ENCODE measurements around the gene NHS. TPM values are rescaled to one million over a fixed set of nuclear protein-coding genes. Genes with fewer than 3 reads are reported as not detected.

The NHS gene
- total and polyA plus RNA-seq, 4 donors: 14.1 to 17.7 (median 15.8) TPM

DNA sequence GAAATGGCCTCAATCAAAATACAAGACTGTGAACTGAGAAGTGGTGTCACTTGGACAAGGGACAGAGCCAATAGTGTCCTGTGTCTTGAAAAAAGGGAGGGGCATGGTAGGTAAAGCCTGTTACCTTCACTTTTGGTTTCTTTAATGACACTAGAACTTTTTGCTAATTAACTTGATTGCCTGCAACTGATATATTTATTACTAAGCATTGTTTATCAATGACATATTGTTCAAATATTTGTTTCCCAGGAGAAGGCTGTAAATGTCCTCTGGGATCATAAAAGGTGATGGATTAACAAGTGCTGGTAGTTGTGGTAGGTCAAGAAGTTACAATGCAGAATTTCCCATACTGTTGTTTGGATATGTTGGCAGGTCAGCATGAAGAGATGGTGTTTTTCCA is 268.5 kb downstream of the NHS start:
- no peaks in the 10 kb centered on the region for H3K9me3 ChIP-seq (ENCODE audit: control insufficient read depth, insufficient read depth, low read length)
- no peak overlapping the region for H3K27ac ChIP-seq (ENCODE audit: low read depth, low read length)
- H3K27me3 ChIP-seq (ENCODE audit: control insufficient read depth, insufficient read depth, low read length): peaks cover 11% of the 10 kb centered on the region
- no peaks in the 10 kb centered on the region for H3K36me3 ChIP-seq (ENCODE audit: control insufficient read depth, insufficient read depth, low read length)
- H3K4me3 ChIP-seq (ENCODE audit: low read depth, low read length): no peak overlapping the region
- no peak for DNase-seq (ENCODE audit: low read depth in 4 of 6, low spot score in 6 of 6)
- no peaks in the 10 kb centered on the region for H3K4me1 ChIP-seq (ENCODE audit: control insufficient read depth, insufficient read depth, low read length)

- no peak overlapping the region for H3K4me3 ChIP-seq (ENCODE audit: low read depth, low read length)
- H3K9me3 ChIP-seq (ENCODE audit: control insufficient read depth, insufficient read depth, low read length): no peaks in the 10 kb centered on the region
- no peak overlapping the region for H3K27ac ChIP-seq (ENCODE audit: low read depth, low read length)
- no peaks in the 10 kb centered on the region for H3K36me3 ChIP-seq (ENCODE audit: control insufficient read depth, insufficient read depth, low read length)
- no peaks in the 10 kb centered on the region for H3K4me1 ChIP-seq (ENCODE audit: control insufficient read depth, insufficient read depth, low read length)
- WGBS (ENCODE audit: insufficient coverage): no CpG with 5 or more reads among the region's 1 CpG
- H3K27me3 ChIP-seq (ENCODE audit: control insufficient read depth, insufficient read depth, low read length): peaks cover 11% of the 10 kb centered on the region
- DNase-seq (ENCODE audit: low read depth in 4 of 6, low spot score in 6 of 6): no peak
Measured at GRCh38 chrX:17644001-17644400, 269.0 kb downstream of the NHS start.

DNA sequence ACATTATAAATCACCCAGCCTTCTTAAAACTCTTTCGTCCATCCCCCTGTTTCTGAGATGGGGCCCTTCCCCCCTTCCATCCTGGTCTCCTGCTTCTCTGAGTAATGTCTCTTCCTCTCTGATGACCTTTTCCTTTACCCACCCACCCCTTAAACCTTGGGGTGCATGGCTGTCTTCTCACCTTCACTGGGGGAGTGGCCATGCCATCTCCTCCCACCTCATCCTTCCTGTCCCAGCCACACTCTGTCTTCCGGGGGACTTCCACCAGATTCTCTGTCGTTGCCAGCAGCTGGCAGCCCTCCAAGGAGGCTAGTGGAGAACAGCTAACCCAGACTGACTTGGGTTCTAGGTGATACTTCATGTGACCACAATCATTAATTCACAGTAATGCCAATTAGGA is 279.1 kb downstream of the NHS start:
- WGBS (ENCODE audit: insufficient coverage): 42% methylated on average over 3 of the region's 3 CpGs

DNA sequence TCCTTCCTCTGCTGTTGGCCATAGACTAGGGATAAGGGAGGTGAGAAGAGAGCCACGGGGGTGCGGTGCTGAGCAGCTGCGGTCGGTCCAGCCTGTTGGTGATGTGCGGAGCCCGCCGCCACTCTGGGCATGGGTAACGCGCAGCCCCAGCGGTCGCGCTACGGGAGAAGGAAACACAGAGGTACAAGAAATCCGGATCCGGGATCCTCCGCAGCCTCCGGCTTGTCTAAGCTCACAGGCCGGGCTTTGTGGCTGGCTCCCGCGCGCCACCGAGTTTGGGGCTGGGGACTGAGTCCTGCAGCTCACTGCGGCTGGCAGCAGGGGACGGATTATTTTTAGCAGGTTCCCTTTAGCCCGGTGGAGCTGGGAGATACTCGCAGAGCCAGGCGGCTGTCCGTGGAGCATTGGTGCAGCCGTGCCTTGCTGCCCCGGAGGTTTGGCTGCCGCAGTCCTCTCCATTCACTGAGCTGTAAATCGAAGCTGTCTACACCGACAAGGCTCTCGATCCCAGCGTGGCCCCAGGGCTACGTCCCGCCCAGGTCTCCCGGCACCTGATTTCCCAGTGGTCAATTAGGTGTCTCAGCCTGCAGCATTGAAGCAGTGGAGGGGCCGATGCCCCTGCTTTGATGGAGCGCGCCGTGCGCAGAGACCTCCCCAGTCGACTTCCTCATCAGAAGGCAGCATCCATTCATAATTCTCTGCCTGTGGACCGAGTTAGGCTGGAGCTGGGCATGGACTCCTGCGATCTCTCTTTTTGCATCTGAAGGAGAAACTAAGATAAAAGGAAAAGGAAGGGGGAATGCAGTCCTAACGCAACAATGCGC is 280.4 kb downstream of the NHS start:
- peak in 2 of 6 donors; percentile 53 to 78 for DNase-seq (ENCODE audit: low read depth in 4 of 6, low spot score in 6 of 6)
- H3K27ac ChIP-seq (ENCODE audit: low read depth, low read length): peak overlapping the region; percentile 47

More for the DNA sequence above, 279.1 kb downstream of the NHS start:
- H3K9me3 ChIP-seq (ENCODE audit: control insufficient read depth, insufficient read depth, low read length): no peaks in the 10 kb centered on the region
- DNase-seq (ENCODE audit: low read depth in 4 of 6, low spot score in 6 of 6): no peak
- H3K27ac ChIP-seq (ENCODE audit: low read depth, low read length): no peak overlapping the region
- H3K4me3 ChIP-seq (ENCODE audit: low read depth, low read length): no peak overlapping the region
- no peaks in the 10 kb centered on the region for H3K36me3 ChIP-seq (ENCODE audit: control insufficient read depth, insufficient read depth, low read length)
- peaks cover 14% of the 10 kb centered on the region for H3K4me1 ChIP-seq (ENCODE audit: control insufficient read depth, insufficient read depth, low read length)
- H3K27me3 ChIP-seq (ENCODE audit: control insufficient read depth, insufficient read depth, low read length): peaks cover 39% of the 10 kb centered on the region

GRCh38 chrX:17656035-17656418 is 281.0 kb downstream of the NHS start:
- Histone ChIP-seq H3K27ac (ENCODE audit: low read depth, low read length) (peak overlapping the region; percentile 47), H3K9me3 (ENCODE audit: control insufficient read depth, insufficient read depth, low read length) (no peaks in the 10 kb centered on the region), H3K27me3 (ENCODE audit: control insufficient read depth, insufficient read depth, low read length) (peaks cover 36% of the 10 kb centered on the region), H3K4me1 (ENCODE audit: control insufficient read depth, insufficient read depth, low read length) (peaks cover 14% of the 10 kb centered on the region), H3K4me3 (ENCODE audit: low read depth, low read length) (peak overlapping the region; percentile 39), H3K36me3 (ENCODE audit: control insufficient read depth, insufficient read depth, low read length) (no peaks in the 10 kb centered on the region)
- DNase-seq (ENCODE audit: low read depth in 4 of 6, low spot score in 6 of 6): no peak
- WGBS (ENCODE audit: insufficient coverage): 31% methylated on average over 36 of the region's 36 CpGs

More for the DNA sequence above, 280.4 kb downstream of the NHS start:
- Histone ChIP-seq H3K36me3 (ENCODE audit: control insufficient read depth, insufficient read depth, low read length) (no peaks in the 10 kb centered on the region), H3K4me1 (ENCODE audit: control insufficient read depth, insufficient read depth, low read length) (peaks cover 14% of the 10 kb centered on the region), H3K9me3 (ENCODE audit: control insufficient read depth, insufficient read depth, low read length) (no peaks in the 10 kb centered on the region), H3K4me3 (ENCODE audit: low read depth, low read length) (peak overlapping the region; percentile 39), H3K27me3 (ENCODE audit: control insufficient read depth, insufficient read depth, low read length) (peaks cover 35% of the 10 kb centered on the region)
- WGBS (ENCODE audit: insufficient coverage): 21% methylated on average over 47 of the region's 48 CpGs

DNA sequence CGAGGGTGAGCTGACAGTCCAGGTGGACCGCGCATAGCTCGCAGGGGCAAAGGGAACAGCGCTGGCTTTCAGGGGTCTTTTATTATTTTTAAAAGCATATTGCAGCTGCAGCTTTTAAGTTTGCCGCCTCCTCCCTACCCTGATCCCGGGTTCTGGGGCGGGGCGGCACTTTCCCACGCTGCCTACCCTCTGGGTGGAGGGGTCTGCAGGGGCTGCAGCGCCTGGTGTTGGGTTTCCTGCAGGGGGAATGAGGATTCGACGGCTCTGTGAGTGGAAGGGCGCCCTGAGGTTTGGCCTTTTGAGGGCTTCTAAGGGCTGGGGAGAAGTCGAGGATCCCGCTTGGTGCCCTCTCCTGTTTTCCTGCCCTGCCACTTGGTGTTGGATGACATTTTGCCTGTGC is 281.6 kb downstream of the NHS start:
- Histone ChIP-seq H3K27ac (ENCODE audit: low read depth, low read length) (no peak overlapping the region), H3K27me3 (ENCODE audit: control insufficient read depth, insufficient read depth, low read length) (peaks cover 36% of the 10 kb centered on the region), H3K4me3 (ENCODE audit: low read depth, low read length) (peak overlapping the region; percentile 36), H3K4me1 (ENCODE audit: control insufficient read depth, insufficient read depth, low read length) (peaks cover 14% of the 10 kb centered on the region), H3K9me3 (ENCODE audit: control insufficient read depth, insufficient read depth, low read length) (no peaks in the 10 kb centered on the region), H3K36me3 (ENCODE audit: control insufficient read depth, insufficient read depth, low read length) (no peaks in the 10 kb centered on the region)
- 39% methylated on average over 14 of the region's 16 CpGs for WGBS (ENCODE audit: insufficient coverage)
- peak in 2 of 6 donors; percentile 7 to 20 for DNase-seq (ENCODE audit: low read depth in 4 of 6, low spot score in 6 of 6)

GRCh38 chrX:17662391-17662790 is 287.4 kb downstream of the NHS start:
- Histone ChIP-seq H3K9me3 (ENCODE audit: control insufficient read depth, insufficient read depth, low read length) (no peaks in the 10 kb centered on the region), H3K4me3 (ENCODE audit: low read depth, low read length) (no peak overlapping the region), H3K4me1 (ENCODE audit: control insufficient read depth, insufficient read depth, low read length) (no peaks in the 10 kb centered on the region), H3K27me3 (ENCODE audit: control insufficient read depth, insufficient read depth, low read length) (peaks cover 9% of the 10 kb centered on the region), H3K36me3 (ENCODE audit: control insufficient read depth, insufficient read depth, low read length) (no peaks in the 10 kb centered on the region), H3K27ac (ENCODE audit: low read depth, low read length) (no peak overlapping the region)
- 20% methylated on average over 1 of the region's 3 CpGs for WGBS (ENCODE audit: insufficient coverage)
- peak in 1 of 6 donors; percentile 60 for DNase-seq (ENCODE audit: low read depth in 4 of 6, low spot score in 6 of 6)

- DNase-seq (ENCODE audit: low read depth in 4 of 6, low spot score in 6 of 6): no peak
- H3K36me3 ChIP-seq (ENCODE audit: control insufficient read depth, insufficient read depth, low read length): no peaks in the 10 kb centered on the region
- WGBS (ENCODE audit: insufficient coverage): no CpG with 5 or more reads among the region's 4 CpGs
- no peak overlapping the region for H3K27ac ChIP-seq (ENCODE audit: low read depth, low read length)
- H3K4me1 ChIP-seq (ENCODE audit: control insufficient read depth, insufficient read depth, low read length): peaks cover 3% of the 10 kb centered on the region
- peaks cover 7% of the 10 kb centered on the region for H3K27me3 ChIP-seq (ENCODE audit: control insufficient read depth, insufficient read depth, low read length)
- H3K9me3 ChIP-seq (ENCODE audit: control insufficient read depth, insufficient read depth, low read length): no peaks in the 10 kb centered on the region
- no peak overlapping the region for H3K4me3 ChIP-seq (ENCODE audit: low read depth, low read length)
Measured at GRCh38 chrX:17668929-17669328, 293.9 kb downstream of the NHS start.

DNA sequence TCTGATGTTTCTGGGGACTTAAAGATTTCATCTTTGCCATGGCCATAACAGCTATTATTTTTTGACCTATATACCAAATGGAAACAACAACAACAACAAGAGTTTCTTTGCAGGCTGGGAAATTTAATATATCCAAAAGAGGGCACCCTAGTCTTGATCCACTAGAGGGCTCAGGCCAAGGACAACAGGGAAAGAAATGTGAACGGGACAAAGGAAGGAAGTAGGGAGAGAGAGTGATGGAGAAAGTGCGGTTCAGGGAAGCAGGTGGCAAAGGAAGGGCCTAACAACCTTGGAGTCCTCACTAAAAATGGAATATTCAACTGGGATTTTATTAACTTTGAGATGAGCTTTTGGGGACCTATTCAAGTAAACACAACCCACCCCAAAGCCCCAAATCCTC is 294.5 kb downstream of the NHS start:
- Histone ChIP-seq H3K9me3 (ENCODE audit: control insufficient read depth, insufficient read depth, low read length) (no peaks in the 10 kb centered on the region), H3K4me3 (ENCODE audit: low read depth, low read length) (no peak overlapping the region), H3K36me3 (ENCODE audit: control insufficient read depth, insufficient read depth, low read length) (no peaks in the 10 kb centered on the region), H3K4me1 (ENCODE audit: control insufficient read depth, insufficient read depth, low read length) (peaks cover 3% of the 10 kb centered on the region), H3K27me3 (ENCODE audit: control insufficient read depth, insufficient read depth, low read length) (peaks cover 8% of the 10 kb centered on the region), H3K27ac (ENCODE audit: low read depth, low read length) (no peak overlapping the region)
- WGBS (ENCODE audit: insufficient coverage): 11% methylated on average over 1 of the region's 2 CpGs
- no peak for DNase-seq (ENCODE audit: low read depth in 4 of 6, low spot score in 6 of 6)

DNA sequence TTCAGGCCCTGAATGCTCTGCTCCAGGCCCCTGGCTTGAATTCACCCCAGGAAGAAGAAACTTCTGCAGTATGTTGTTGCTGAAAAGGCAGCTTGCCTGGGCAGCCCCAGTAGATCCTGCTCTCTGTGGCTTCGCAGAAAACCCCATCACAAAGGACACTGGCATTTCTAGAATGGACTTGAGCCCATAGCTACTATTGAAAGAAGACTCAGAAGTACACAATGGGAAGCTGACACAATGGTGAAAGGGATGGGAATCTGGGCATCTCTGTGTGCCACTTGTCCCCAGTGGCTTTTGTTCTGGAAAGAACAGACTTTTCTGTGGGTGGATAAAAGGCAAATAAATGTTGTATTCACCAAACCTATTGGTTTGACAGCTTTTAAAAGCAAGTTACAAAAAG is 294.9 kb downstream of the NHS start:
- no CpG with 5 or more reads among the region's 1 CpG for WGBS (ENCODE audit: insufficient coverage)
- no peak overlapping the region for H3K4me3 ChIP-seq (ENCODE audit: low read depth, low read length)
- DNase-seq (ENCODE audit: low read depth in 4 of 6, low spot score in 6 of 6): no peak
- H3K27me3 ChIP-seq (ENCODE audit: control insufficient read depth, insufficient read depth, low read length): peaks cover 9% of the 10 kb centered on the region
- H3K4me1 ChIP-seq (ENCODE audit: control insufficient read depth, insufficient read depth, low read length): peaks cover 3% of the 10 kb centered on the region
- H3K27ac ChIP-seq (ENCODE audit: low read depth, low read length): no peak overlapping the region
- no peaks in the 10 kb centered on the region for H3K36me3 ChIP-seq (ENCODE audit: control insufficient read depth, insufficient read depth, low read length)
- H3K9me3 ChIP-seq (ENCODE audit: control insufficient read depth, insufficient read depth, low read length): no peaks in the 10 kb centered on the region

Measured in spinal cord (tissue), 10 donors.